Upper lobe of right lung (tissue), 1 donor: ENCODE data around the gene DEAF1. TPM values are rescaled to one million over a fixed set of nuclear protein-coding genes. Genes with fewer than 3 reads are reported as not detected.

Experiments
- ATAC-seq: fragments of 200-7000 bp; cut with Tn5 transposase; one replicate; pipeline ENCODE4 v1.9.1; 2020; ENCODE audit warnings: mild to moderate bottlenecking, moderate library complexity
- DNase-seq: peaks from one replicate; pipeline ENCODE4 v3.0.0-alpha.2; 2020
- H3K27ac ChIP-seq: fragments of 200-600 bp; one replicate; pipeline ENCODE4 v1.8.0; 2022
- H3K27me3 ChIP-seq: fragments of 200-600 bp; one replicate; pipeline ENCODE4 v1.8.0; 2022; ENCODE audit warnings: mild to moderate bottlenecking
- H3K36me3 ChIP-seq: fragments of 200-600 bp; one replicate; pipeline ENCODE4 v1.8.0; 2022
- H3K4me1 ChIP-seq: fragments of 200-600 bp; one replicate; pipeline ENCODE4 v1.8.0; 2022
- H3K4me3 ChIP-seq: fragments of 200-600 bp; one replicate; pipeline ENCODE4 v1.8.0; 2022; ENCODE audit warnings: mild to moderate bottlenecking
- H3K9me3 ChIP-seq: fragments of 200-600 bp; one replicate; pipeline ENCODE4 v1.8.0; 2022
- intact Hi-C: fragments of 100-400 bp; cut with DNase I; formaldehyde crosslinking; loops from one replicate; pipeline ENCODE4 v1.11.0; 2022
- total RNA-seq: library from RNA; stranded (reverse); fragmentation: NEBNext Ultra II Directional; extraction: Animal tissue kit (Norgen Biotek cat#: 25700); gene quantifications from one replicate; pipeline ENCODE4 v1.2.1, GENCODE V29; 2021
- TF ChIP-seq, protein P1 (sequence below): fragments of 200-600 bp; IDR thresholded peaks from one replicate; pipeline ENCODE4 v1.8.0; 2022; ENCODE audit warnings: antibody characterized with exemption
- donor health status: DM: no; HTN: yes; CAD: no; lungs with severe emphysema.

Gene DEAF1
- total RNA-seq, 1 donor from 2014 or later = 27.1 TPM

DNA sequence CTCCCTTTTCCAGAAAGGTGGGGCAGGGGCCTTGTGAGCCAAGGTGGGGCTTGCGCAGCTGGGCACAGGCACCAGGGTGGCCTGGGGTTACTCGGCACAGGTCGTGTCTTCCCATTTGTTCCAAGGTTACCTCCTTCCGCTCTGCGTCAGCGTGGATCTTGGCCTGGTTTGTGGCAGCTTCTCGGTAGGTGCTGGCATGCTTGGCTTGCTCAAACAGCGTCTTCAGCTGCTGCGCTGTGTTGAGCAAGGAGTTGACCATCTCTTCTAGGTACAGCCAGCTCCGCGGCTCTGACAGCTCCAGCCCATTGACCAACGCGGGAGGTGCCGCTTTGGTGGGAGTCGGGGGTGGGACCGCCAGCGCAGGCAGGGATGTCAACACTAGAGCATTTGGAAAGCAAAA lies 20.6 kb downstream of the DEAF1 start:
- H3K36me3 ChIP-seq = peaks cover 71% of the 10 kb centered on the region
- DNase-seq = no peak
- no peaks in the 10 kb centered on the region for H3K27me3 ChIP-seq
- ATAC-seq = no peak
- no peak overlapping the region for H3K4me3 ChIP-seq
- intact Hi-C loops = no loop called here
- no peaks in the 10 kb centered on the region for H3K9me3 ChIP-seq
- H3K27ac ChIP-seq = no peak overlapping the region
- TF ChIP-seq, protein P1, sequence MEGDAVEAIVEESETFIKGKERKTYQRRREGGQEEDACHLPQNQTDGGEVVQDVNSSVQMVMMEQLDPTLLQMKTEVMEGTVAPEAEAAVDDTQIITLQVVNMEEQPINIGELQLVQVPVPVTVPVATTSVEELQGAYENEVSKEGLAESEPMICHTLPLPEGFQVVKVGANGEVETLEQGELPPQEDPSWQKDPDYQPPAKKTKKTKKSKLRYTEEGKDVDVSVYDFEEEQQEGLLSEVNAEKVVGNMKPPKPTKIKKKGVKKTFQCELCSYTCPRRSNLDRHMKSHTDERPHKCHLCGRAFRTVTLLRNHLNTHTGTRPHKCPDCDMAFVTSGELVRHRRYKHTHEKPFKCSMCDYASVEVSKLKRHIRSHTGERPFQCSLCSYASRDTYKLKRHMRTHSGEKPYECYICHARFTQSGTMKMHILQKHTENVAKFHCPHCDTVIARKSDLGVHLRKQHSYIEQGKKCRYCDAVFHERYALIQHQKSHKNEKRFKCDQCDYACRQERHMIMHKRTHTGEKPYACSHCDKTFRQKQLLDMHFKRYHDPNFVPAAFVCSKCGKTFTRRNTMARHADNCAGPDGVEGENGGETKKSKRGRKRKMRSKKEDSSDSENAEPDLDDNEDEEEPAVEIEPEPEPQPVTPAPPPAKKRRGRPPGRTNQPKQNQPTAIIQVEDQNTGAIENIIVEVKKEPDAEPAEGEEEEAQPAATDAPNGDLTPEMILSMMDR = no peak
- H3K4me1 ChIP-seq = no peaks in the 10 kb centered on the region

DNA sequence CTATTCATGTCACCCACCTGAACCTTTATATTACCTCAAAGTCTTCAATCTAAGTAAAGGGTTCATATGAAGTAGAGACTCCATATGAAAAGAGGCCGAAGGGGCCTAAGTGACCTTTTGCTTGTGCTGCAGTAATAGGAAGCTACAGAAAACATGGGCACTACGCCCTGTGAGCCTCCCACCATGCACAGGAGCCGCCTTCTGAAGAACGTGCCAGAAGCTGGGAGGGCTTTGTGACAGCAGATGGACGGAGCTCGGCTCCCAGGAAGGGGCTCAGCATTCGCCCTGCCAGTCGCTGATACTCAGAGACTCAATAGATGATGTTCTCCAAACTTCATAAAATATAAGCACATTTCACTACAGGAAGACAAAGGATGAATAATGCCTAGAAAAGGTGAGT lies 21.2 kb downstream of the DEAF1 start:
- no peaks in the 10 kb centered on the region for H3K9me3 ChIP-seq
- ATAC-seq (no peak), DNase-seq (no peak)
- no peak overlapping the region for H3K4me3 ChIP-seq
- H3K27me3 ChIP-seq = no peaks in the 10 kb centered on the region
- H3K36me3 ChIP-seq = peaks cover 65% of the 10 kb centered on the region
- intact Hi-C loops = no loop called here
- TF ChIP-seq, protein P1 = no peak
- no peaks in the 10 kb centered on the region for H3K4me1 ChIP-seq
- no peak overlapping the region for H3K27ac ChIP-seq

DNA sequence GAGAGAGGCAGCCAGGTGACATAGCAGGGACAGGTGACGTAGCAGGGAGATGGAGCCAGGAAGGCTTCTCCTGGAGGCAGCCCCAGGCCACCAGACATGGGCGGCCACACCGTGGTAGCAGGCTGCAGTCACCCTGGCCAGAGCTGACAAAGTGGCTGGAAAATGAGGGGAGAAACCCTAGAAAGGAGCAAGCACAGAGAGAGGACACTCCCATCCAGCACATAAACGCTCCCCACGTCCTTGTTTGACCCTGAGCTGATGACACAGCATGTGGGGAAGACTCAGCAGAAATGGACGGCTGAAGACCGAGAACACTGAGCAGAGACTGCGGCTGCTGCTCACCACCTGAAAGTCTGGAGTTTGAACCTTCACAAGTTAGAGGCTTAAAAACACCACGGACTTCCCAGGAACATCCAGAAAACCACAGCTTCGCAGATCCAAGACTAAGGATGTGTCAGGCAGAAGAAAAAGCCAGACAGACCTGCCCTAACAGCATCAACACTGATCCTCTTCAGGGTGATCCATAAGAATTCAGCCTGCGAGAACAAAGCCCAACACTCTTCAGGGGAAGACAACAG lies 29.2 kb downstream of the DEAF1 start:
- Histone ChIP-seq H3K9me3 (no peaks in the 10 kb centered on the region), H3K36me3 (peaks cover 20% of the 10 kb centered on the region), H3K4me3 (no peak overlapping the region), H3K4me1 (no peaks in the 10 kb centered on the region), H3K27me3 (no peaks in the 10 kb centered on the region), H3K27ac (no peak overlapping the region)
- DNase-seq (no peak), ATAC-seq (peak; percentile 32)
- TF ChIP-seq, protein P1 = no peak
- intact Hi-C loops = no loop called here

DNA sequence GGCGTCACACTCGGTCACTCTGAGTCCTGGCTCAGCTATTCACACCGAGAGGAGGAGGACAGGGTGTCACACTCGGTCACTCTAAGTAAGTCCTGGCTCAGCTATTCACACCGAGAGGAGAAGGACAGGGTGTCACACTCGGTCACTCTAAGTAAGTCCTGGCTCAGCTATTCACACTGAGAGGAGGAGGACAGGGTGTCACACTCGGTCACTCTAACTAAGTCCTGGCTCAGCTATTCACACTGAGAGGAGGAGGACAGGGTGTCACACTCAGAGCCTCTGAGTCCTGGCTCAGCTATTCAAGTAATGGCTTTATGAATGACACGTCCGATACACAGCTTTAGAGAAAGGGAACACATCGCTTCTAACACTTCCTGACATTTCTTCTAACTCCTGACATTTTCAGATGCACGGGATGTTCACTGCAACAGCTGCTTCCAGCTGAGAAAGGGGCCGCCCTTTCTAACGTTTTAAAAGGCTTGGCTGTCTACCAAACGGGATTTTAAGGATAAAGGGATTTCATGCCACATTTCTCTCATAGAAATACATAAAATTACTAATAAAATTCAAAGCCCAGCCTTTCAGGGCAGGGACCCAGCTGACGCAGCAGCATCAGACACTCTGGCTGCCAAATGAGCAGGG lies 29.8 kb downstream of the DEAF1 start:
- H3K4me3 ChIP-seq = no peak overlapping the region
- intact Hi-C loops = no loop called here
- H3K9me3 ChIP-seq = no peaks in the 10 kb centered on the region
- no peak for DNase-seq
- TF ChIP-seq, protein P1 = no peak
- H3K4me1 ChIP-seq = no peaks in the 10 kb centered on the region
- peaks cover 24% of the 10 kb centered on the region for H3K36me3 ChIP-seq
- no peak overlapping the region for H3K27ac ChIP-seq
- no peak for ATAC-seq
- H3K27me3 ChIP-seq = no peaks in the 10 kb centered on the region

DNA sequence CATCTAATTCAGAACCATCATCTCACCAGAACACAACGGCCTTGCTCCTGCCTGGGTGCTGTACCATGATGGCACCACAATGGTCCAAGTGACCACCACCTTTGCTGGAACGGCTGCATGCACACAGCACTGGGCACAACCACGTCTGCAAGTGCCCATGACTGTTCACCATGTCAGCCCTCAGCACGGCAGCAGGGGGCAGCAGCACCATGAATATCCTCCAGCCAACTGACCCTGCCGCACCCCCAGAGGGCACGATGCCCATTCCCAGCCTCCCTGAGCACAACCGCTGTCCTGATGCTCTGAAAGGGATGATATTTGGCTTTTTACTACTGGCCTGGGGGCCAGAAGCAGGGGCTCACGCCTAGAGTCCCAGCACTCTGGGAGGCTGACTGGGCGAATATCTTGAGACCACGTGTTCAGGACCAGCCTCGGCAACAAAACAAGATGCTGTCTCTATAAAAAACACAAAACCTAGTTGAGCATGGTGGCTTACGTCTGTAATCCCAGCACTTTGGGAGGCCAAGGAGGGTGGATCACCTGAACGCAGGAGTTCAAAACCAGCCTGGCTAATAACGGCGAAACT lies 32.2 kb downstream of the DEAF1 start:
- H3K4me3 ChIP-seq = no peak overlapping the region
- intact Hi-C loops = loop anchor here (5.0 kb wide), 1 partner anchor 60 kb away; no protein-coding TSS in a partner anchor
- H3K9me3 ChIP-seq = no peaks in the 10 kb centered on the region
- H3K4me1 ChIP-seq = no peaks in the 10 kb centered on the region
- no peaks in the 10 kb centered on the region for H3K27me3 ChIP-seq
- TF ChIP-seq, protein P1 = peak; percentile 70
- DNase-seq (peak; percentile 85), ATAC-seq (peak; percentile 93)
- no peak overlapping the region for H3K27ac ChIP-seq
- peaks cover 40% of the 10 kb centered on the region for H3K36me3 ChIP-seq
